Ascending aorta (tissue), 2 donors: Measurements from ENCODE around the gene ATP5F1D. TPM values are rescaled to one million over a fixed set of nuclear protein-coding genes. Genes with fewer than 3 reads are reported as not detected.

ENCODE experiments used
- DNase-seq, 2 donors: peaks; one replicate each; pipeline ENCODE4 v3.0.0-alpha.2; 2019; ENCODE audit warnings: low spot score in 2 of 2
- H3K27ac ChIP-seq, 2 donors: fragments of 200-600 bp; sonication (generic); one replicate each; pipeline ENCODE4 v1.5.1; 2016 to 2017; ENCODE audit warnings: mild to moderate bottlenecking in 1 of 2
- H3K27me3 ChIP-seq: fragments of 200-600 bp; sonication (generic); one replicate; pipeline ENCODE4 v1.5.1; 2017
- H3K36me3 ChIP-seq, 2 donors: fragments of 200-600 bp; sonication (generic); one replicate each; pipeline ENCODE4 v1.5.1; 2016
- H3K4me1 ChIP-seq, 2 donors: fragments of 200-600 bp; sonication (generic); one replicate each; pipeline ENCODE4 v1.5.1; 2016 to 2017; ENCODE audit warnings: mild to moderate bottlenecking in 1 of 2
- H3K4me3 ChIP-seq, 2 donors: fragments of 200-600 bp; sonication (generic); one replicate each; pipeline ENCODE4 v1.5.1; 2016 to 2017; ENCODE audit warnings: mild to moderate bottlenecking in 1 of 2
- H3K9me3 ChIP-seq, 2 donors: fragments of 200-600 bp; sonication (generic); one replicate each; pipeline ENCODE4 v1.5.1; 2016
- intact Hi-C: fragments of 100-400 bp; cut with DNase I; formaldehyde crosslinking; loops from one replicate; pipeline ENCODE4 v1.15.1; 2023
- total RNA-seq: library from RNA; depleted of rRNA; stranded (reverse); fragments of >200 nt; gene quantifications from one replicate; pipeline ENCODE4 v1.1.0, GENCODE V29; 2016
- TF ChIP-seq, protein P1 (sequence below), 3 experiments: fragments of 200-600 bp in 2 of 3; fragments of 450-650 bp in 1 of 3; sonication (generic) in 2 of 3; IDR thresholded peaks; one replicate each; pipeline ENCODE4 v1.5.1; 2016 to 2019; ENCODE audit warnings: antibody characterized with exemption in 3 of 3, mild to moderate bottlenecking in 1 of 3, moderate library complexity in 1 of 3

The ATP5F1D gene
- total RNA-seq, 1 donor from 2014 or later = 232 TPM

DNA sequence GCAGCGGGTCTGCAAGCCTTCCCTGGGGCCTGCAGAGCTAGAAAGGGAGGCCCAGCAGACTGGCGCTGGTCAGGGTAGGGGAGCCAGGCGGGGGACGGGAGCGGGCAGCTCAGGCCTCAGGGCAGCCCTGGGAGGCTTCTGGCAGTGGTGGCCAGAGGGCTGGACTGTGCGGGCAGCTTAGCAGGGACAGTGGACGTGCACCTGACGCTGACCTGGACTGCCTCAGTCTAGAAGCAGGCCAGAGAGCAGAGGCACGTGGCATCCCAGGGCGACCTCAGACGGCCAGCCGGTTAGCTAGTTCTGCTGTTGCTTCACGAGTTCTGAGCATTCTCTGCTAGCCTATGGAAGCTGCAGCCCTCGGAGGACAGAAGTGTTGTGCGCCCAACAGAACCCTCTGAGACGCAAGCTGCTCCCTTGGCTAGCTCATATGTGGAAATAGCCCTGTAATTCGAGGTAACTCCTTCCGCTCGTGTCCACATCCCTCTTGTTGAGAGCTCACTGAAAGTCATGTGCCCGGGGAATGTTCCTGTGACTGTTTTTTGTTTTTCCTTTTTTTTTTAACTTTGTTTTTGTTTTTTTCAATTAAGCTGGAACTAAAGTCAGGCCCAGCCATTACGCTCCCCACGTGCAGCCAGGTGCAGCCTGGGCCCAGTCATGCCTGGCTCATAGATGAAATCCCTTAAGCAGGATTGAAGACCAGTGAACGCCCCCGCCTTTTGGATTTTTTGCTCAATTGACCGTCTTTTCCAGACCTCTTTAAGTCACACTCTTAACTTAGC lies 31.9 kb downstream of the ATP5F1D start:
- Histone ChIP-seq H3K9me3 (no peaks in the 10 kb centered on the region), H3K27ac (peak overlapping the region in 1 of 2 donors; percentile 99), H3K27me3 (no peaks in the 10 kb centered on the region), H3K36me3 (peaks cover 43 to 52% of the 10 kb centered on the region in 2 donors), H3K4me3 (no peak overlapping the region), H3K4me1 (peaks cover 35 to 59% of the 10 kb centered on the region in 2 donors)
- DNase-seq = no peak
- TF ChIP-seq, protein P1, sequence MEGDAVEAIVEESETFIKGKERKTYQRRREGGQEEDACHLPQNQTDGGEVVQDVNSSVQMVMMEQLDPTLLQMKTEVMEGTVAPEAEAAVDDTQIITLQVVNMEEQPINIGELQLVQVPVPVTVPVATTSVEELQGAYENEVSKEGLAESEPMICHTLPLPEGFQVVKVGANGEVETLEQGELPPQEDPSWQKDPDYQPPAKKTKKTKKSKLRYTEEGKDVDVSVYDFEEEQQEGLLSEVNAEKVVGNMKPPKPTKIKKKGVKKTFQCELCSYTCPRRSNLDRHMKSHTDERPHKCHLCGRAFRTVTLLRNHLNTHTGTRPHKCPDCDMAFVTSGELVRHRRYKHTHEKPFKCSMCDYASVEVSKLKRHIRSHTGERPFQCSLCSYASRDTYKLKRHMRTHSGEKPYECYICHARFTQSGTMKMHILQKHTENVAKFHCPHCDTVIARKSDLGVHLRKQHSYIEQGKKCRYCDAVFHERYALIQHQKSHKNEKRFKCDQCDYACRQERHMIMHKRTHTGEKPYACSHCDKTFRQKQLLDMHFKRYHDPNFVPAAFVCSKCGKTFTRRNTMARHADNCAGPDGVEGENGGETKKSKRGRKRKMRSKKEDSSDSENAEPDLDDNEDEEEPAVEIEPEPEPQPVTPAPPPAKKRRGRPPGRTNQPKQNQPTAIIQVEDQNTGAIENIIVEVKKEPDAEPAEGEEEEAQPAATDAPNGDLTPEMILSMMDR (IDR thresholded peaks at IDR 0.05) = no peak
- intact Hi-C loops = no loop called here

DNA sequence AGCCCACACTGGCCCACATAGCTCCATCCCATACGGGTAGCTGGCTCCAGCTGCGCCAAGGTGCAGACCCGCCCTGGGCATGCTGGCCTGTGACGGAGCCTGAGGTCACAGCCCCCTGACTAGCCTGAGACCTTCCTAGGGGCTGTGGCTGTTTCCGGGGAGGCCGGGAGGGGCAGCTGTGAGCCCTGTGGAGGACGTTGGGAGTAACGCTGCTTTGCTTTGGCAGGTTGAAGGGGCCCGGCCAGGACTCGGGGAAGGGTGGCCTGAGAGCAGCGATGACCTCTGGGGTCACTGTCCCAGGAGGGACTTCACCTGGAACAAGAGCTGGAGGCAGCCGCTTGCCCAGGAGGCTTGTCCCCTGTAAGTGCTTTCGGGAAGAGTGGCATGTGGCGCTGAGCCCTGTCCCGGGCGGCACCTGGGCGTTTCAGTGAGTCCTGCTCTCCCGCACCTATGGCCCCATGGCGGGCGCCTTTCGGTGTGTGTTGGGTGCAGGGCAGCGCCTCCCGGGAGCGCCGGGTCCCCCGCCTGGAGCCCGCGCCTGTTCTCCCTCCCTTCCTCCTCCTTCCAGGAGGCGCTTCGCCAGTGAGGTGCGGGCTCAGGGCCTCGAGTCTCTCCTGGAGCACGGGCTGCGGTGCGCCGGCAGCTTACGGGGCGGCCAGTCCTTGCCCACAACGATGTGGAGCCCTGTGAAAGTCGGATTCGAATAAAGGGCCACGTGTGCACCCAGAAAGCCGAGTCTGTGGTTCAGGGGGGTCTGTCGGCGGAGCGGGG lies 32.7 kb downstream of the ATP5F1D start:
- Histone ChIP-seq H3K4me1 (peaks cover 33 to 55% of the 10 kb centered on the region in 2 donors), H3K36me3 (peaks cover 49 to 57% of the 10 kb centered on the region in 2 donors), H3K27ac (peak overlapping the region; percentile 94 to 99), H3K4me3 (peak overlapping the region; percentile 79 to 86), H3K9me3 (no peaks in the 10 kb centered on the region), H3K27me3 (no peaks in the 10 kb centered on the region)
- intact Hi-C loops = no loop called here
- TF ChIP-seq, protein P1 (IDR thresholded peaks at IDR 0.05) = no peak
- no peak for DNase-seq

DNA sequence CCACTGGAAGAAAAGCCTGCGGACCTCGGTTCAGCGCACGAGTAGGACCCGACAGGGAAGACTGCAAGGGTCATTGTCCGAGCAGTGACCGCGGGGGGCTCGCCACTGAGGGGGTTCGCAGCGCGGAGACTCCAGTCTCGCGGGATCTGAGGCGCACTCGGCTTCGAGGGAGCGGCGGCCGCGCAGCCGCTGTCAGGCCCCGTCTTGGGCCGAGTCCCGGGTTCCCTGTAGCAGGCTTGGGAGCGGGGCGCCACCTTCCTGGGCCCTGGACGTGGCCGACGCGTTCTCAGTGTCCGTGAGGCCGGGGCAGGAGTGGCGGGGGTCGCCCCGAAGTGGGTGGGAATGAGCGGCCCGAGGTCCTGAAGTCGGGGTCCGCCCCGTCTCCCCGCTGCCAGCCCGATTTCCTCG lies 33.3 kb downstream of the ATP5F1D start:
- Histone ChIP-seq H3K36me3 (peaks cover 49 to 59% of the 10 kb centered on the region in 2 donors), H3K27me3 (no peaks in the 10 kb centered on the region), H3K4me3 (peak overlapping the region; percentile 79 to 86), H3K4me1 (peaks cover 33 to 55% of the 10 kb centered on the region in 2 donors), H3K9me3 (no peaks in the 10 kb centered on the region), H3K27ac (peak overlapping the region; percentile 94 to 99)
- TF ChIP-seq, protein P1 (IDR thresholded peaks at IDR 0.05) = no peak
- intact Hi-C loops = loop anchor here (5.0 kb wide), 1 partner anchor 217 kb away; the partner anchor contains the start of genes PCSK4 and REEP6
- DNase-seq = no peak

DNA sequence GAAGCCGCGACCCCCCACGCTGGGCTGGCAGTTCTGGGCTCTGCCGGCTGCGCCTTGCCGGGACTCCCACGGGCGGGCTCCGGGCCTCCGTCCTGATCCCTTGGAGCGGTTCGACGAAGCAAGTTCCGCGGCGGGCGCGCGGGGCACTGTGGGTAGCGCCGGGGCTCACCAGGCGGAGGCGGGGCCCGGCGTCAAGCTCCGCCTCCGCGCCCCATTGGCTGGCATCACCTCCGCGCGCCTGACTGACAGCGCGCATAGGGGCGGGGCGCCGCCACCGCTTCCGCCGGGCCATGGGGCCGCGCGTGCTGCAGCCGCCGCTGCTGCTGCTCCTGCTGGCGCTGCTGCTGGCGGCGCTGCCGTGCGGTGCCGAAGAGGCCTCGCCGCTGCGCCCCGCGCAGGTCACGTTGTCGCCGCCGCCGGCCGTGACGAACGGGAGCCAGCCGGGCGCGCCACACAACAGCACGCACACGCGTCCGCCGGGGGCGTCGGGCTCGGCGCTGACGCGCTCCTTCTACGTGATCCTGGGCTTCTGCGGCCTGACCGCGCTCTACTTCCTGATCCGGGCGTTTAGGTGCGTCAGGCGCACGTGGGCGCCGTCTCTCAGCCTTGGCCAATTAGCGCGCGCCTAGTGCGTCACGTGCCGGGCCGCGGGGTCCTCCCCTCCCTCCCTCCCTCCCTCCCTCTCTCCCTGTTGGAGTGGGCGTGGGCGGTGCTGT lies 33.9 kb downstream of the ATP5F1D start, which contains the start of gene FAM174C:
TSS of gene FAM174C (plus strand) at position 271 of the 716 bp plus-strand sequence. CDS start at position 291, 20 bp downstream.
- Histone ChIP-seq H3K4me1 (peaks cover 32 to 51% of the 10 kb centered on the region in 2 donors), H3K9me3 (no peaks in the 10 kb centered on the region), H3K27ac (peak within 1 kb of the TSS; percentile 94 to 99), H3K36me3 (peaks cover 49 to 59% of the 10 kb centered on the region in 2 donors), H3K27me3 (no peaks in the 10 kb centered on the region), H3K4me3 (peak within 1 kb of the TSS; percentile 79 to 86)
- peak; percentile 75 to 96 for DNase-seq
- TF ChIP-seq, protein P1 (IDR thresholded peaks at IDR 0.05) = no peak
- intact Hi-C loops = loop anchor here (5.0 kb wide), 1 partner anchor 217 kb away; the partner anchor contains the start of genes PCSK4 and REEP6
